Endothelial cell (in vitro differentiated cells): ENCODE data around the gene ZNF8. TPM values are rescaled to one million over a fixed set of nuclear protein-coding genes. Genes with fewer than 3 reads are reported as not detected.

Experiments
- DNase-seq: peaks from one replicate; pipeline ENCODE4 v3.0.0; 2021; ENCODE audit warnings: low spot score
- H3K27ac Mint-ChIP-seq: one replicate; pipeline ENCODE4 v1.8.0; 2021; ENCODE audit warnings: mixed read lengths, inconsistent platforms; ENCODE audit not compliant: unreplicated experiment
- H3K27me3 Mint-ChIP-seq: one replicate; pipeline ENCODE4 v1.8.0; 2021; ENCODE audit warnings: mild to moderate bottlenecking, moderate library complexity, mixed read lengths, inconsistent platforms; ENCODE audit not compliant: unreplicated experiment
- H3K36me3 Mint-ChIP-seq: one replicate; pipeline ENCODE4 v1.8.0; 2021; ENCODE audit warnings: mild to moderate bottlenecking, low read depth, mixed read lengths, inconsistent platforms; ENCODE audit not compliant: unreplicated experiment
- H3K4me1 Mint-ChIP-seq: one replicate; pipeline ENCODE4 v1.8.0; 2021; ENCODE audit warnings: mild to moderate bottlenecking, mixed read lengths, inconsistent platforms; ENCODE audit not compliant: unreplicated experiment
- H3K4me3 Mint-ChIP-seq: one replicate; pipeline ENCODE4 v1.8.0; 2021; ENCODE audit warnings: mild to moderate bottlenecking, mixed read lengths, inconsistent platforms; ENCODE audit not compliant: unreplicated experiment
- H3K9me3 Mint-ChIP-seq: one replicate; pipeline ENCODE4 v1.8.0; 2021; ENCODE audit warnings: mixed read lengths, inconsistent platforms; ENCODE audit not compliant: unreplicated experiment
- total RNA-seq: library from RNA; stranded (reverse); fragmentation: NEBNext Ultra II Directional; extraction: Animal tissue kit (Norgen Biotek cat#: 25700); gene quantifications from one replicate; pipeline ENCODE4 v1.2.1, GENCODE V29; 2021; ENCODE audit not compliant: unreplicated experiment
- TF ChIP-seq, protein P1 (sequence below): fragments of 200-600 bp; sonication (generic); IDR thresholded peaks from one replicate; pipeline ENCODE4 v1.5.0; 2021; ENCODE audit warnings: antibody characterized with exemption; ENCODE audit not compliant: unreplicated experiment

ZNF8 gene
- total RNA-seq, 1 donor from 2014 or later, result 11.2 TPM

DNA sequence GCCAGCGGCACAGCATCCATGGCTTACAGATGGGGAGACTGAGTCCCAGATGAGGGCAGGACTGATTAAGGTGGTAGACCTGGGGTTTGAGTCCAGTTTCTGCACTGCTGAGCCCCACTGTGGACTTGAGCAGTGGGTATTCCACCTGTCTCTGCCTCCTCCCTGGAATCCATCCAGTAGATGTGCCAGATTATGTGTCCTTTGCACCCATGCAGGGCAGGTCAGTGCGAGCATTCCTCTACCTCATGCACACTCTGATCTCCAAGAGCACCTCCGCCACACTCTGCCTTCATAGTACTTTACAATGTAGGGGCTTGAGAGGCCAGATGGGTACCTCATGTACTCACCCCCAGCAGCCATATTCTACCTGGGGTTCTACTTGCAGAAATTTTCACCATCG lies 58.1 kb downstream of the ZNF8 start:
- H3K4me1 Mint-ChIP-seq, result peaks cover 34% of the 10 kb centered on the region
- H3K9me3 Mint-ChIP-seq, result no peaks in the 10 kb centered on the region
- H3K36me3 Mint-ChIP-seq, result peaks cover 37% of the 10 kb centered on the region
- no peak overlapping the region for H3K27ac Mint-ChIP-seq
- DNase-seq, result no peak
- TF ChIP-seq, protein P1, sequence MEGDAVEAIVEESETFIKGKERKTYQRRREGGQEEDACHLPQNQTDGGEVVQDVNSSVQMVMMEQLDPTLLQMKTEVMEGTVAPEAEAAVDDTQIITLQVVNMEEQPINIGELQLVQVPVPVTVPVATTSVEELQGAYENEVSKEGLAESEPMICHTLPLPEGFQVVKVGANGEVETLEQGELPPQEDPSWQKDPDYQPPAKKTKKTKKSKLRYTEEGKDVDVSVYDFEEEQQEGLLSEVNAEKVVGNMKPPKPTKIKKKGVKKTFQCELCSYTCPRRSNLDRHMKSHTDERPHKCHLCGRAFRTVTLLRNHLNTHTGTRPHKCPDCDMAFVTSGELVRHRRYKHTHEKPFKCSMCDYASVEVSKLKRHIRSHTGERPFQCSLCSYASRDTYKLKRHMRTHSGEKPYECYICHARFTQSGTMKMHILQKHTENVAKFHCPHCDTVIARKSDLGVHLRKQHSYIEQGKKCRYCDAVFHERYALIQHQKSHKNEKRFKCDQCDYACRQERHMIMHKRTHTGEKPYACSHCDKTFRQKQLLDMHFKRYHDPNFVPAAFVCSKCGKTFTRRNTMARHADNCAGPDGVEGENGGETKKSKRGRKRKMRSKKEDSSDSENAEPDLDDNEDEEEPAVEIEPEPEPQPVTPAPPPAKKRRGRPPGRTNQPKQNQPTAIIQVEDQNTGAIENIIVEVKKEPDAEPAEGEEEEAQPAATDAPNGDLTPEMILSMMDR, result no peak
- peaks cover 3% of the 10 kb centered on the region for H3K27me3 Mint-ChIP-seq
- H3K4me3 Mint-ChIP-seq, result no peak overlapping the region

DNA sequence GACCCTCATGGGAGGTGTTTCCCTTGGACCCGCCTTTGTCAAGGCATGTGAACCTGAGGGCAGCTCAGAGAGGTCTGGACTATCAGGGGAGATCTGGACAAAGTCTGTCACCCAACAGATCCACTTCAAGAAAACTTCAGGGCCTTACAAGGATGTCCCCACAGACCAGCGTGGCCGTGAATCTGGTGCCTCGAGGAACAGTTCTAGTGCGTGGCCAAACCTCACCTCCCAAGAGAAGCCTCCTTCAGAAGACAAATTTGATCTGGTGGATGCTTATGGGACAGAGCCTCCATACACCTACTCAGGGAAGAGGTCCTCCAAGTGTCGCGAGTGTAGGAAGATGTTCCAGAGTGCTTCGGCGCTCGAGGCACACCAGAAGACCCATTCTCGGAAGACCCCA lies 59.6 kb downstream of the ZNF8 start:
- H3K4me1 Mint-ChIP-seq, result peaks cover 34% of the 10 kb centered on the region
- TF ChIP-seq, protein P1, result no peak
- no peaks in the 10 kb centered on the region for H3K9me3 Mint-ChIP-seq
- no peak overlapping the region for H3K27ac Mint-ChIP-seq
- peaks cover 42% of the 10 kb centered on the region for H3K36me3 Mint-ChIP-seq
- H3K27me3 Mint-ChIP-seq, result peaks cover 3% of the 10 kb centered on the region
- H3K4me3 Mint-ChIP-seq, result peak overlapping the region; percentile 78
- no peak for DNase-seq

DNA sequence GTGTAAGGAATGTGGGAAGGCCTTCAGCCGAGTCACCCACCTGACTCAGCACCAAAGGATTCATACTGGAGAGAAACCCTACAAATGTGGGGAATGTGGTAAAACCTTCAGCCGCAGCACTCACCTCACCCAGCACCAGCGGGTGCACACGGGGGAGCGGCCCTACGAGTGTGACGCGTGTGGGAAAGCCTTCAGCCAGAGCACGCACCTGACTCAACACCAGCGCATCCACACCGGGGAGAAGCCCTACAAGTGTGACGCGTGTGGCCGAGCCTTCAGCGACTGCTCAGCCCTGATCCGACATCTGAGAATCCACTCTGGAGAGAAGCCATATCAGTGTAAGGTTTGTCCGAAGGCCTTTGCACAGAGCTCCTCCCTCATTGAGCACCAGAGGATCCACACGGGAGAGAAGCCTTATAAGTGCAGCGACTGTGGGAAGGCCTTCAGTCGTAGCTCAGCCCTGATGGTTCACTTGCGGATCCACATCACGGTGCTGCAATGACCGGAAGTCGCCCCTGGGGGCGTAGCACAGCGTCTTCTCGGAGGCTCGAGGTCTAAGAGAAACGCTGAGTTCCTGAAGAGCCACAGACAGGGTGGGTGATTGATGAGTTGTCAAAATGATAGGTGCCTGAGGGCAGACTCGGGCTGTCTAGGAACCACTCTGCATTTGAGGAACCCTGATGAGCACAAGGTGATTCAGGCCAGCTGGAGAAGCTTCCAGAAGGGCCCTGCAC lies 60.2 kb downstream of the ZNF8 start:
- TF ChIP-seq, protein P1, result peak; percentile 60
- Mint-ChIP-seq H3K27me3 (peaks cover 3% of the 10 kb centered on the region), H3K27ac (peak overlapping the region; percentile 68), H3K4me3 (no peak overlapping the region), H3K4me1 (peaks cover 34% of the 10 kb centered on the region), H3K9me3 (no peaks in the 10 kb centered on the region), H3K36me3 (peaks cover 42% of the 10 kb centered on the region)
- DNase-seq, result peak; percentile 63

DNA sequence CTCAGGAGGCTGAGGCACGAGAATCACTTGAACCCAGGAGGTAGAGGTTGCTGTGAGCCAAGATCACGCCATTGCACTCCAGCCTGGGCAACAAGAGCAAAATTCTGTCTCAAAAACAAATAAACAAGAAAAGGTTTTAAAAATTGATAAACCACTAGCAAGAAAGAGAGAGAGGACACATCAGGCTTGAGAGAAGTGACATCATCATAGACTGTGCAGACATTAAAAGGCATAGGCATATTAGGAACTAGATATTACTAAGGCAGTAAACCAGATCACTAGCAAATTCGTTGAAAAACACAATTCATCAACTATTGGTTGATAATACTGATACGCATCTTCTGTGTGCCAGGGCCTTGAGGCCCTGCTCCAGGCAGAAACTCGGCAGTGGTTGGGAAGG lies 66.8 kb downstream of the ZNF8 start:
- DNase-seq, result no peak
- Mint-ChIP-seq H3K27me3 (peaks cover 5% of the 10 kb centered on the region), H3K9me3 (no peaks in the 10 kb centered on the region), H3K4me3 (peak overlapping the region; percentile 94), H3K27ac (peak overlapping the region; percentile 55), H3K36me3 (peaks cover 21% of the 10 kb centered on the region), H3K4me1 (peaks cover 21% of the 10 kb centered on the region)
- TF ChIP-seq, protein P1, result no peak
